Endothelial cell of umbilical vein (primary cell): ENCODE measurements around the gene PDGFB.

ENCODE experiments used
- CTCF ChIP-seq, 2 donors: IDR thresholded peaks; 1 replicate in 1 of 2; 2 replicates in 1 of 2; pipeline ENCODE4 v1.5.1; 2011; ENCODE audit warnings: low read length in 2 of 2, mild to moderate bottlenecking in 2 of 2, moderate library complexity in 2 of 2, control low read depth in 1 of 2, inconsistent platforms in 1 of 2, low read depth in 1 of 2; ENCODE audit not compliant: insufficient read depth in 1 of 2; ENCODE audit errors: extremely low read depth in 1 of 2
- JUN ChIP-seq: IDR thresholded peaks from 2 replicates; pipeline ENCODE4 v1.6.1; 2011; ENCODE audit warnings: borderline replicate concordance, low read depth; ENCODE audit not compliant: insufficient read length, insufficient read depth

GRCh38 chr22:39257901-39258475 is 13.2 kb upstream of the PDGFB start:
- TF ChIP-seq CTCF (IDR thresholded peaks at IDR 0.05; ENCODE audit: extremely low read depth in 1 of 2, insufficient read depth in 1 of 2, low read depth in 1 of 2, low read length in 2 of 2) (no peak), JUN (no peak)
